Upper lobe of left lung (tissue), 4 donors: ENCODE data around the gene SOSTDC1.

Source experiments
- CTCF ChIP-seq, 6 experiments: fragments of 450-650 bp in 4 of 6; fragments of 200-600 bp in 2 of 6; sonication (generic) in 2 of 6; IDR thresholded peaks; one replicate each; pipeline ENCODE4 v1.5.1; 2016 to 2019; ENCODE audit warnings: antibody characterized with exemption in 6 of 6
- POLR2A ChIP-seq, 4 donors: fragments of 450-650 bp; IDR thresholded peaks; one replicate each; pipeline ENCODE4 v1.5.1; 2016 to 2017; ENCODE audit warnings: antibody characterized with exemption in 4 of 4, mild to moderate bottlenecking in 2 of 4

DNA sequence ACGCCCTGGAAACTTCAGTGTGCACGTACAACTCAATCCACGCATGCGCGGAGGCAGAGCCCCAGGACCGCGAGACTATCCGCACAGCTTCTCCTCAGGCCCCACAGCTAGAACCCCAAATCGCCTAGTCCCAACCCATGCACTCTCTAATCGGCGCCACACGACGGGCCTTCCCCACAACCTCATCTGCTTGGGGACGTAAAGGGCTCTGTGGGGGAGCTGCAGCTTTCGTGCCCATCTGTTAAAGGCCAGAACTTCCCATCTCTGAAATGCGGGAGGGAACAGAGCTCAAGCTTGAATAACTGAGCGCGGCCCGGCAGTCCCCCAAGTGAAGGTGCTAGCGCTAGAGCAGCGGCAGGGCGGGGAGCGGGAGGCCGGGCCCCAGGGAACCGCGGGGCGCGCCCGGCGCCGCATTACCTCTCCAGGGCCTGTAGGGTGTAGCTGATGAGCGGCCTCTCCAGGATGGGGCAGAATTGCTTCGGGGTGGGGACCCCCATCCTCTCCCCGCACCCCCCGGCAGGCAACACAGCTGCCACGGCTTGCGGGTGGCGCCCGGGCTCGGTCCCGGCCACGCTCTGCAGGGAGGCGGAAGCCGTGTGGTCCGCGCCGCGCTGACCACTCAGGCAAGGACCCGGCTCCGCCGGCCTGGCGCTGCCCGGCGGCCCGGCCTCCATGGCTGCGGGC lies 44.7 kb downstream of the SOSTDC1 start:
- TF ChIP-seq CTCF (IDR thresholded peaks at IDR 0.05) (peak; percentile 35 to 80 (median 50)), POLR2A (IDR thresholded peaks at IDR 0.05) (peak in 3 of 4 donors; percentile 63 to 92 (median 63))
